Ishikawa (cell line): ENCODE data around the gene CA12.

Experiments used
- CREB1 ChIP-seq: IDR thresholded peaks from 2 replicates; pipeline ENCODE4 v1.6.1; 2012; ENCODE audit warnings: low read depth
- EP300 ChIP-seq: IDR thresholded peaks from 2 replicates; pipeline ENCODE4 v1.6.1; 2012; ENCODE audit warnings: borderline replicate concordance
- FOXM1 ChIP-seq: IDR thresholded peaks from 2 replicates; pipeline ENCODE4 v1.6.1; 2012; ENCODE audit warnings: low read depth, borderline replicate concordance
- RAD21 ChIP-seq: IDR thresholded peaks from 2 replicates; pipeline ENCODE4 v1.6.1; 2012; ENCODE audit warnings: low read depth
- TAF1 ChIP-seq: IDR thresholded peaks from 2 replicates; pipeline ENCODE4 v1.6.1; 2012; ENCODE audit warnings: low read depth, mild to moderate bottlenecking
- TCF12 ChIP-seq: IDR thresholded peaks from 2 replicates; pipeline ENCODE4 v1.6.1; 2012; ENCODE audit warnings: low read depth
- TF ChIP-seq, protein P1 (sequence below): IDR thresholded peaks from 2 replicates; pipeline ENCODE4 v1.6.1; 2012

- TF ChIP-seq TCF12 (no peak), FOXM1 (no peak), RAD21 (no peak), CREB1 (no peak), EP300 (no peak), TAF1 (no peak)
- TF ChIP-seq, protein P1, sequence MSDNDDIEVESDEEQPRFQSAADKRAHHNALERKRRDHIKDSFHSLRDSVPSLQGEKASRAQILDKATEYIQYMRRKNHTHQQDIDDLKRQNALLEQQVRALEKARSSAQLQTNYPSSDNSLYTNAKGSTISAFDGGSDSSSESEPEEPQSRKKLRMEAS, result no peak
These were observed 17.0 kb downstream of the CA12 start for GRCh38 chr15:63364399-63365272.
